PC-9 (cell line): ENCODE results near the gene C1QTNF7.

Experiments used
- CTCF ChIP-seq: fragments of 200-600 bp; sonication (generic); conservative IDR thresholded peaks from 2 replicates; pipeline ENCODE4 v1.6.1; 2017; ENCODE audit warnings: mixed run types, antibody characterized with exemption, mild to moderate bottlenecking, moderate library complexity
- EZH2 ChIP-seq: fragments of 200-600 bp; sonication (generic); IDR thresholded peaks from 2 replicates; pipeline ENCODE4 v1.8.0; 2017; ENCODE audit warnings: antibody characterized with exemption, low read depth

GRCh38 chr4:15413010-15413622, 14.7 kb upstream of the C1QTNF7 start:
- TF ChIP-seq CTCF (no peak), EZH2 (no peak)
